Sigmoid colon (tissue), 7 donors: ENCODE results near the gene ITGA7. TPM values are rescaled to one million over a fixed set of nuclear protein-coding genes. Genes with fewer than 3 reads are reported as not detected.
A peak's percentile ranks its signal among the peaks of the same experiment; 100 is the strongest.

Experiments
- DNase-seq: peaks from one replicate; pipeline ENCODE4 v3.0.0-alpha.2; 2019
- H3K27ac ChIP-seq, 4 donors: fragments of 200-600 bp; sonication (generic); one replicate each; pipeline ENCODE4 v1.5.1; 2016 to 2019; ENCODE audit warnings: mild to moderate bottlenecking in 1 of 4
- H3K27me3 ChIP-seq, 3 donors: fragments of 200-600 bp; sonication (generic); one replicate each; pipeline ENCODE4 v1.5.1; 2019; ENCODE audit warnings: mild to moderate bottlenecking in 1 of 3
- H3K36me3 ChIP-seq, 4 donors: fragments of 200-600 bp; sonication (generic); one replicate each; pipeline ENCODE4 v1.5.1; 2016 to 2019
- H3K4me1 ChIP-seq, 4 donors: fragments of 200-600 bp; sonication (generic); one replicate each; pipeline ENCODE4 v1.5.1; 2017 to 2019
- H3K4me3 ChIP-seq, 4 donors: fragments of 200-600 bp; sonication (generic); one replicate each; pipeline ENCODE4 v1.5.1; 2017 to 2019; ENCODE audit warnings: mild to moderate bottlenecking in 2 of 4, moderate library complexity in 1 of 4
- H3K9me3 ChIP-seq, 4 donors: fragments of 200-600 bp in 3 of 4; sonication (generic) in 3 of 4; one replicate each; pipeline versions ENCODE4 v1.5.1 to v1.6.1; 2013 to 2019
- CTCF ChIP-seq, 4 experiments: fragments of 450-650 bp in 3 of 4; fragments of 200-600 bp in 1 of 4; IDR thresholded peaks; one replicate each; pipeline ENCODE4 v1.5.1; 2016 to 2019; ENCODE audit warnings: antibody characterized with exemption in 4 of 4, mild to moderate bottlenecking in 3 of 4, moderate library complexity in 2 of 4
- EP300 ChIP-seq, 4 donors: sonication (generic); formaldehyde crosslinking; IDR thresholded peaks; one replicate each; pipeline ENCODE4 v1.6.1; 2017; ENCODE audit warnings: antibody characterized with exemption in 4 of 4
- POLR2A ChIP-seq, 2 donors: fragments of 450-650 bp; IDR thresholded peaks; one replicate each; pipeline ENCODE4 v1.6.1; 2016; ENCODE audit warnings: antibody characterized with exemption in 2 of 2, mild to moderate bottlenecking in 2 of 2, moderate library complexity in 2 of 2
- POLR2AphosphoS5 ChIP-seq, 4 donors: sonication (generic); formaldehyde crosslinking; IDR thresholded peaks; one replicate each; pipeline ENCODE4 v1.6.1; 2017; ENCODE audit warnings: antibody characterized with exemption in 4 of 4
- WGBS, 2 donors: extraction: QIAGEN DNeasy Blood & Tissue Kit; methylation state at CpG; one replicate each; pipeline ENCODE4 v1.1.7; 2013; 5-methylcytosine and 5-hydroxymethylcytosine counted together
- intact Hi-C: fragments of 100-400 bp; cut with DNase I; formaldehyde crosslinking; loops from one replicate; pipeline ENCODE4 v1.15.1; 2023
- polyA plus RNA-seq, 3 donors: library from polyadenylated mRNA; stranded (reverse); fragments of 200-250 nt; gene quantifications; one replicate each; pipeline ENCODE4 v1.2.3, GENCODE V29; 2013
- total RNA-seq, 4 donors: library from RNA; depleted of rRNA; stranded (reverse); fragments of >200 nt; gene quantifications; one replicate each; pipeline ENCODE4 v1.1.0, GENCODE V29; 2016
- donor health status: healthy with polysubstance abuse.
- donor health status: Bipolar disorder and iron deficiency.
- donor health status: healthy.

The ITGA7 gene
- total and polyA plus RNA-seq, 7 donors, result 1.8 to 588 (median 66.6) TPM

- Histone ChIP-seq H3K36me3 (no peaks in the 10 kb centered on the region), H3K9me3 (no peaks in the 10 kb centered on the region), H3K4me1 (peaks cover 0 to 88% (median 83%) of the 10 kb centered on the region in 4 donors), H3K27ac (peak overlapping the region; percentile 100), H3K27me3 (no peaks in the 10 kb centered on the region), H3K4me3 (peak overlapping the region in 3 of 4 donors; percentile 56 to 63 (median 60))
- no peak for DNase-seq
- no peak for TF ChIP-seq EP300 (IDR thresholded peaks at IDR 0.05)
- no peak for TF ChIP-seq POLR2AphosphoS5 (IDR thresholded peaks at IDR 0.05)
- TF ChIP-seq POLR2A (IDR thresholded peaks at IDR 0.05), result no peak
- whole genome bisulfite sequencing, 2 donors, result 16 to 34% methylated on average over 8 of the region's 8 CpGs
- intact Hi-C loops, result no loop called here
Measured at GRCh38 chr12:55717011-55718007, 9.6 kb upstream of the ITGA7 start.

- Histone ChIP-seq H3K27me3 (no peaks in the 10 kb centered on the region), H3K4me1 (peaks cover 0 to 90% (median 83%) of the 10 kb centered on the region in 4 donors), H3K4me3 (peak overlapping the region; percentile 56 to 63 (median 60)), H3K36me3 (no peaks in the 10 kb centered on the region), H3K9me3 (no peaks in the 10 kb centered on the region), H3K27ac (peak overlapping the region; percentile 100)
- intact Hi-C loops, result no loop called here
- no peak for DNase-seq
- TF ChIP-seq POLR2A (IDR thresholded peaks at IDR 0.05) (peak in 1 of 2 donors; percentile 19), POLR2AphosphoS5 (IDR thresholded peaks at IDR 0.05) (no peak)
- WGBS, 2 donors, result 1% methylated on average over 13 of the region's 13 CpGs
Measured at GRCh38 chr12:55716582-55716957, 8.9 kb upstream of the ITGA7 start.

- Histone ChIP-seq H3K36me3 (no peaks in the 10 kb centered on the region), H3K4me1 (peaks cover 0 to 87% (median 79%) of the 10 kb centered on the region in 4 donors), H3K27ac (peak within 1 kb of the TSS; percentile 100), H3K4me3 (peak within 1 kb of the TSS; percentile 56 to 63 (median 60)), H3K9me3 (no peaks in the 10 kb centered on the region), H3K27me3 (no peaks in the 10 kb centered on the region)
- DNase-seq, result peak; percentile 98
- TF ChIP-seq CTCF (IDR thresholded peaks at IDR 0.05), result peak in 1 of 4 experiments; percentile 13
- peak; percentile 42 to 54 for TF ChIP-seq POLR2A (IDR thresholded peaks at IDR 0.05)
- peak in 2 of 4 donors; percentile 78 to 86 for TF ChIP-seq EP300 (IDR thresholded peaks at IDR 0.05)
- peak; percentile 83 to 90 (median 85) for TF ChIP-seq POLR2AphosphoS5 (IDR thresholded peaks at IDR 0.05)
- WGBS, 2 donors, result 0% methylated on average over 42 of the region's 42 CpGs
- intact Hi-C loops, result no loop called here
Measured at GRCh38 chr12:55715833-55716581, 8.3 kb upstream of the ITGA7 start, which contains the start of gene BLOC1S1. BLOC1S1 (plus strand) TSS chr12:55716046; CDS start chr12:55716052, 6 bp downstream.

GRCh38 chr12:55715169-55715764 lies 7.6 kb upstream of the ITGA7 start:
- peak overlapping the region; percentile 100 for H3K27ac ChIP-seq
- H3K36me3 ChIP-seq, result no peaks in the 10 kb centered on the region
- intact Hi-C loops, result no loop called here
- peaks cover 0 to 87% (median 75%) of the 10 kb centered on the region in 4 donors for H3K4me1 ChIP-seq
- peak; percentile 75 for DNase-seq
- WGBS, 2 donors, result 54 to 74% methylated on average over 7 of the region's 7 CpGs
- H3K27me3 ChIP-seq, result no peaks in the 10 kb centered on the region
- H3K4me3 ChIP-seq, result peak overlapping the region; percentile 56 to 63 (median 60)
- no peaks in the 10 kb centered on the region for H3K9me3 ChIP-seq
- TF ChIP-seq POLR2AphosphoS5 (IDR thresholded peaks at IDR 0.05) (peak; percentile 51 to 73 (median 66)), EP300 (IDR thresholded peaks at IDR 0.05) (peak in 3 of 4 donors; percentile 17 to 59 (median 51)), CTCF (IDR thresholded peaks at IDR 0.05) (no peak), POLR2A (IDR thresholded peaks at IDR 0.05) (peak in 1 of 2 donors; percentile 39)

GRCh38 chr12:55713721-55714120 lies 6.0 kb upstream of the ITGA7 start:
- no peak overlapping the region for H3K4me3 ChIP-seq
- intact Hi-C loops, result no loop called here
- H3K27me3 ChIP-seq, result no peaks in the 10 kb centered on the region
- H3K9me3 ChIP-seq, result no peaks in the 10 kb centered on the region
- peak overlapping the region; percentile 76 to 100 (median 97) for H3K27ac ChIP-seq
- no peak for TF ChIP-seq POLR2A (IDR thresholded peaks at IDR 0.05)
- TF ChIP-seq CTCF (IDR thresholded peaks at IDR 0.05), result no peak
- no peak for TF ChIP-seq POLR2AphosphoS5 (IDR thresholded peaks at IDR 0.05)
- no peak for TF ChIP-seq EP300 (IDR thresholded peaks at IDR 0.05)
- 80 to 81% methylated on average over 2 of the region's 2 CpGs for WGBS, 2 donors
- peaks cover 0 to 87% (median 75%) of the 10 kb centered on the region in 4 donors for H3K4me1 ChIP-seq
- H3K36me3 ChIP-seq, result no peaks in the 10 kb centered on the region
- DNase-seq, result no peak
